ENCODE data around the gene U2SURP. TPM values are rescaled to one million over a fixed set of nuclear protein-coding genes. Genes with fewer than 3 reads are reported as not detected.

Gene U2SURP
- total and polyA plus RNA-seq, 2 experiments from 2014 or later: 41.5 to 71.4 TPM

- Histone ChIP-seq H3K79me2 (no peaks in the 10 kb centered on the region), H4K20me1 (ENCODE audit: insufficient read depth, poor library complexity, severe bottlenecking) (no peaks in the 10 kb centered on the region), H3K4me3 (peak within 1 kb of the TSS; percentile 72), H3K36me3 (replicated peaks; ENCODE audit: insufficient read depth, low read depth) (no peaks in the 10 kb centered on the region), H3K9me2 (replicated peaks; ENCODE audit: insufficient read depth) (no peaks in the 10 kb centered on the region), H3K27me3 (peaks cover 65% of the 10 kb centered on the region), H3K4me1 (ENCODE audit: insufficient read depth) (no peaks in the 10 kb centered on the region), H3K27ac (no peak within 1 kb of the TSS), H3K9me3 (ENCODE audit: low read depth) (no peaks in the 10 kb centered on the region), H2AFZ (peak within 1 kb of the TSS; percentile 68), H3K4me2 (peak within 1 kb of the TSS; percentile 97)
- no peak for TF ChIP-seq CTCF (IDR thresholded peaks at IDR 0.05; ENCODE audit: poor library complexity)
- no peak for TF ChIP-seq EZH2phosphoT487 (IDR thresholded peaks at IDR 0.05; ENCODE audit: low read depth, severe bottlenecking, unreplicated experiment)
- no peak for TF ChIP-seq EZH2 (IDR thresholded peaks at IDR 0.05; ENCODE audit: borderline replicate concordance)
- WGBS (ENCODE audit: low lambda C conversion rate, missing lambda C conversion rate): 2% methylated on average over 73 of the region's 117 CpGs
- DNase-seq (ENCODE audit: low spot score): peak; percentile 62
Observed at GRCh38 chr3:142963516-142964448, 37.6 kb upstream of the U2SURP start, which contains the start of gene PAQR9. Gene PAQR9, minus strand, starts transcription at chr3:142963674. Its CDS starts 338 bp downstream, at chr3:142963336.

GRCh38 chr3:142965581-142965980 is 35.8 kb upstream of the U2SURP start:
- Histone ChIP-seq H4K20me1 (ENCODE audit: insufficient read depth, poor library complexity, severe bottlenecking) (no peaks in the 10 kb centered on the region), H3K4me1 (ENCODE audit: insufficient read depth) (no peaks in the 10 kb centered on the region), H3K27ac (no peak overlapping the region), H3K27me3 (peaks cover 63% of the 10 kb centered on the region), H3K36me3 (replicated peaks; ENCODE audit: insufficient read depth, low read depth) (no peaks in the 10 kb centered on the region), H2AFZ (no peak overlapping the region), H3K4me3 (no peak overlapping the region), H3K79me2 (no peaks in the 10 kb centered on the region), H3K4me2 (no peak overlapping the region), H3K9me3 (ENCODE audit: low read depth) (no peaks in the 10 kb centered on the region), H3K9me2 (replicated peaks; ENCODE audit: insufficient read depth) (no peaks in the 10 kb centered on the region)
- no peak for DNase-seq (ENCODE audit: low spot score)
- WGBS (ENCODE audit: low lambda C conversion rate, missing lambda C conversion rate): 91% methylated on average over 3 of the region's 3 CpGs
- TF ChIP-seq CTCF (IDR thresholded peaks at IDR 0.05; ENCODE audit: poor library complexity): no peak
- TF ChIP-seq EZH2phosphoT487 (IDR thresholded peaks at IDR 0.05; ENCODE audit: low read depth, severe bottlenecking, unreplicated experiment): no peak
- no peak for TF ChIP-seq EZH2 (IDR thresholded peaks at IDR 0.05; ENCODE audit: borderline replicate concordance)

GRCh38 chr3:142966808-142967207 is 34.6 kb upstream of the U2SURP start:
- H2AFZ ChIP-seq: no peak overlapping the region
- no peaks in the 10 kb centered on the region for H3K9me3 ChIP-seq (ENCODE audit: low read depth)
- TF ChIP-seq EZH2 (IDR thresholded peaks at IDR 0.05; ENCODE audit: borderline replicate concordance): no peak
- no peak for TF ChIP-seq EZH2phosphoT487 (IDR thresholded peaks at IDR 0.05; ENCODE audit: low read depth, severe bottlenecking, unreplicated experiment)
- no peak for TF ChIP-seq CTCF (IDR thresholded peaks at IDR 0.05; ENCODE audit: poor library complexity)
- H4K20me1 ChIP-seq (ENCODE audit: insufficient read depth, poor library complexity, severe bottlenecking): no peaks in the 10 kb centered on the region
- no peak for DNase-seq (ENCODE audit: low spot score)
- no peaks in the 10 kb centered on the region for H3K36me3 ChIP-seq (replicated peaks; ENCODE audit: insufficient read depth, low read depth)
- no peak overlapping the region for H3K4me3 ChIP-seq
- H3K79me2 ChIP-seq: no peaks in the 10 kb centered on the region
- H3K4me1 ChIP-seq (ENCODE audit: insufficient read depth): no peaks in the 10 kb centered on the region
- 100% methylated on average over 2 of the region's 2 CpGs for WGBS (ENCODE audit: low lambda C conversion rate, missing lambda C conversion rate)
- no peak overlapping the region for H3K4me2 ChIP-seq
- H3K27me3 ChIP-seq: peaks cover 53% of the 10 kb centered on the region
- H3K27ac ChIP-seq: no peak overlapping the region
- no peaks in the 10 kb centered on the region for H3K9me2 ChIP-seq (replicated peaks; ENCODE audit: insufficient read depth)

Data from hepatocyte (in vitro differentiated cells).